AG08396 (cell line): ENCODE results near the gene RAPGEFL1.
"Not testable (repeated sequence)": the region's sequence is repeated elsewhere in the genome, so short reads cannot be mapped to it uniquely, and the experiment has no call there.

Experiments used
- DNase-seq: peaks from one replicate; pipeline ENCODE4 v3.0.0; 2012; ENCODE audit warnings: low spot score, mixed read lengths

RAPGEFL1 gene

GRCh38 chr17:40209404-40210093 is 32.3 kb downstream of the RAPGEFL1 start:
- DNase-seq, result peak; percentile 53

DNA sequence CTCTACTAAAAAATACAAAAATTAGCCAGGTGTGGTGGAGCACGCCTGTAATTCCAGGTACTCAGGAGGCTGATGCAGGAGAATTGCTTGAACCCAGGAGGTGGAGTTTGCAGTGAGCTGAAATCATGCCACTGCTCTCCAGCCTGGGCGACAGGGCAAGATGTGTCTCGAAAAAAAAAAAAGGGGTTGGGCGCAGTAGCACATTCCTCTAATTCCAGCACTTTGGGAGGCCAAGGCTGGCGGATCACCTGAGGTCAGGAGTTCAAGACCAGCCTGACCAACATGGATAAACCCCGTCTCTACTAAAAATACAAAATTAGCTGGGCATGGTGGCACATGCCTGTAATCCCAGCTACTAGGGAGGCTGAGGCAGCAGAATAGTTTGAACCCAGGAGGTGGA is 36.6 kb downstream of the RAPGEFL1 start:
- DNase-seq, result not testable (repeated sequence)

DNA sequence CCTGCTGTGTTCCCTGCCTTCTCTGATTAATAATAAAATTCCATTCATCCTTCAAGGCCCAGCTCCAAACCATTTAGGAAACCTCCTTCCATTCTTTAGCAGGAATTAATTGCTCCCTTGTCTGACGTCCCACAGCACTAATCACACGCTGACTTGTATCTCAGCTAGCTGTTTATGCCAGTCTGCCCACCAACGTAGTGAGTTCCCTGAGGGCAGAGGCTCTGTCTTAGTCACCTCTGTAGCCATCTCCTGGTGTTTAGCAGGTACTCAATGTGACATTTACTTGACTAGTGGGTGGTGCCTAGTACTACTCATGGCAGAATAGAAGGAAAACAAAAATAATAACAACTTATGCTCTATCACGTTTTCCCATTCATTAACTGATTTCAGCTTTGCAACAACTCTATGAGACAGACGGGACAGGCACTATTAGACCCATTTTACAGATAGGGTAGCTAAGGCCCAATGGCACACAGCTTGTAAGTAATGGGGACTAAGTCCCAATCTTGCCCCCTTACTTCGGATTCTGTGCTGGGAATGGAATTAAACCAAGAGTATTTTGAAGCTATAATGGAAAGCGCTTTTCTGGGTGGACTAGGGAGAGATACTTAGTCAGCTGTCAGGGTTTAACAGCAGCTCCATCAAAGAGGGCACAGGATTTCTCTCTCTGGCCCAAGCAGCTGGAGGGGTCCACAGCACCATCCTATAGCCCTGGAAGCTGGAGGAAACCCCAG is 40.9 kb downstream of the RAPGEFL1 start:
- DNase-seq, result no peak

- peak; percentile 97 for DNase-seq
Observed at GRCh38 chr17:40218740-40219593, 41.7 kb downstream of the RAPGEFL1 start, which contains the start of gene WIPF2. Gene WIPF2, plus strand, starts transcription at chr17:40219304. Its CDS starts 37,156 bp downstream, at chr17:40256460.

DNA sequence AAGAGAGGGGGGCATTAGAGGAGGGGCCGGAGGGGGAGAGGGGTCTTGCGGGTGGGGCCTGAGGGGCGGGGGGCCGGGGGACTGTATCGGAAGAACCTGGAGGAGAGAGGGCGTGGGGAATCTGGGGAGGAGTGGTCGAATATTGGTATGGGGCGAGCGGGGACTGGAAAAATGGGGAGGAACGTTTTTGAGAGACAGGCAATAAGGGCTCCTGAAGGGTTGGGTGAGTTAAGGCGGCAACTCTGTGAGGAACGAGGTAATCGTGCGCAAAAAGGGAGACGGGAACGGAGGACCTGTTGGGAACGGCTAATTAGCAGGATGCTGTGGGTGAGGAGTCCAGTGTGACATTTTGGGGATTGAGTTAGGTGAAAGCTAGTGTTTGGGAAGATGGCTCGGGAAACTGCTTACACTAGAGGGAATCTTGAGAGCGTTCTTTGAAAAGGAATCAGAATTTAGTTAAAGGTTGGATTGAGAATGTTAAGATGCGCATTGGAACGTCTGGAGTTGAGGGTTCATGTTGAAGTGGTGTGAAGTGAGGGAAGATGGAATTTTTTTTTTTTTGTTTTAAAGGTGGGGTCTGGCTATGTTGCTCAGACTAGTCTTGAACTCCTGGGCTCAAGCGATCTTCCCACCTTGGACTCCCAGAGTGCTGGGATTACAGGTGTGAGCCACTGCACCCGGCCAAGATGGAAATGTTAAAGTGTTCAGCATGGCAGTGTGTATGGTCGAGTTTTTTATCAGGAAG is 42.5 kb downstream of the RAPGEFL1 start:
- peak; percentile 56 for DNase-seq

- DNase-seq, result peak; percentile 44
Observed at GRCh38 chr17:40224718-40225550, 47.7 kb downstream of the RAPGEFL1 start.

DNA sequence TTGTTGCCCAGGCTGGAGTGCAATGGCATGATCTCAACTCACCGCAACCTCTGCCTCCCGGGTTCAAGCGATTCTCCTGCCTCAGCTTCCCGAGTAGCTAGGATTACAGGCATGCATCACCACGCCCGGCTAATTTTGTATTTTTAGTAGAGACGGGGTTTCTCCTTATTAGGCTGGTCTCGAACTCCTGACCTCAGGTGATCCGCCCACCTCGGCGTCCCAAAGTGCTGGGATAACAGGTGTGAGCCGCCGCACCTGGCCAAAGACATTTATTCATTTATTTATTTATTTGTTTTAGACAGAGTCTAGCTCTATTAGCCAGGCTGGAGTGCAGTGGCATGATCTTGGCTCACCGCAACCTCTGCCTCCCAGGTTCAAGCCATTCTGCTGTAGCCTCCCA is 51.9 kb downstream of the RAPGEFL1 start:
- DNase-seq, result not testable (repeated sequence)

- DNase-seq, result no peak
Observed at GRCh38 chr17:40230670-40231069, 53.4 kb downstream of the RAPGEFL1 start.

GRCh38 chr17:40231928-40232327 is 54.7 kb downstream of the RAPGEFL1 start:
- not testable (repeated sequence) for DNase-seq

- no peak for DNase-seq
Observed at GRCh38 chr17:40241252-40241834, 64.1 kb downstream of the RAPGEFL1 start.

- DNase-seq, result no peak
Observed at GRCh38 chr17:40242774-40243173, 65.5 kb downstream of the RAPGEFL1 start.

DNA sequence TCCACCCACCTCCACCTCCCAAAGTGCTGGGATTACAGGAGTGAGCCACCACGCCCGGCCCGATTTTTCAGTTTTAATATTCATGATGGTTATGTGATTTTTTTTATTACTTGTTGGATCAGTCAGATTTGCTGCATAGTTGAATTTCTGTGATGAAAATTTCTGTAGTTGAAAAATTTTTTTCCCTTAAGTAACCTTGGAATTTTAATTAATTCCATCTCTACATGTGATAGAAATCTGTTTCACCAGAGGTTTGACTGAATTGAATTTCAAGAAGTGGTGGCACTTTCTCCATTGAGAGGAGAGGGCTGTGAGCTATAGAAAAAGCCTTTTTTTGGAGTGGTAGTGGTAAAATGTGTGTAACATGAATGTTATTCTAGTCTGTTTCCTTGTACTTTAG is 66.5 kb downstream of the RAPGEFL1 start:
- DNase-seq, result no peak

- DNase-seq, result no peak
Observed at GRCh38 chr17:40244255-40244654, 67.0 kb downstream of the RAPGEFL1 start.
